Suprapubic skin (tissue), 4 donors: ENCODE measurements around the gene GABRB3. TPM values are rescaled to one million over a fixed set of nuclear protein-coding genes. Genes with fewer than 3 reads are reported as not detected.

Source experiments
- DNase-seq, 2 donors: peaks; one replicate each; pipeline ENCODE4 v3.0.0-alpha.2; 2019; ENCODE audit warnings: low spot score in 2 of 2
- H3K27ac ChIP-seq: fragments of 200-600 bp; sonication (generic); one replicate; pipeline ENCODE4 v1.5.1; 2019
- H3K27me3 ChIP-seq: fragments of 200-600 bp; sonication (generic); one replicate; pipeline ENCODE4 v1.5.1; 2019
- H3K36me3 ChIP-seq: fragments of 200-600 bp; sonication (generic); one replicate; pipeline ENCODE4 v1.5.1; 2019
- H3K4me1 ChIP-seq: fragments of 200-600 bp; sonication (generic); one replicate; pipeline ENCODE4 v1.5.1; 2019
- H3K4me3 ChIP-seq: fragments of 200-600 bp; sonication (generic); one replicate; pipeline ENCODE4 v1.5.1; 2019; ENCODE audit warnings: mild to moderate bottlenecking
- H3K9me3 ChIP-seq: fragments of 200-600 bp; sonication (generic); one replicate; pipeline ENCODE4 v1.5.1; 2019
- CTCF ChIP-seq, 2 donors: fragments of 200-600 bp in 1 of 2; fragments of 450-650 bp in 1 of 2; sonication (generic) in 1 of 2; IDR thresholded peaks; one replicate each; pipeline ENCODE4 v1.5.1; 2016 to 2019; ENCODE audit warnings: antibody characterized with exemption in 2 of 2, mild to moderate bottlenecking in 1 of 2, moderate library complexity in 1 of 2
- EP300 ChIP-seq: sonication (generic); formaldehyde crosslinking; IDR thresholded peaks from one replicate; pipeline ENCODE4 v1.6.1; 2017; ENCODE audit warnings: antibody characterized with exemption
- POLR2A ChIP-seq, 2 donors: fragments of 450-650 bp; IDR thresholded peaks; one replicate each; pipeline ENCODE4 v1.6.1; 2017; ENCODE audit warnings: antibody characterized with exemption in 2 of 2, mild to moderate bottlenecking in 2 of 2, moderate library complexity in 2 of 2
- POLR2AphosphoS5 ChIP-seq, 3 donors: sonication (generic); formaldehyde crosslinking; IDR thresholded peaks; one replicate each; pipeline ENCODE4 v1.6.1; 2017; ENCODE audit warnings: antibody characterized with exemption in 3 of 3
- WGBS: methylation state at CpG from one replicate; pipeline ENCODE4 v1.1.5; 2018; 5-methylcytosine and 5-hydroxymethylcytosine counted together
- total RNA-seq, 4 donors: library from RNA; depleted of rRNA; stranded (reverse); fragments of >200 nt; gene quantifications; one replicate each; pipeline ENCODE4 v1.1.0, GENCODE V29; 2016

Gene GABRB3
- total RNA-seq, 4 donors from 2014 or later = 0.48 to 4.8 (median 2.2) TPM

DNA sequence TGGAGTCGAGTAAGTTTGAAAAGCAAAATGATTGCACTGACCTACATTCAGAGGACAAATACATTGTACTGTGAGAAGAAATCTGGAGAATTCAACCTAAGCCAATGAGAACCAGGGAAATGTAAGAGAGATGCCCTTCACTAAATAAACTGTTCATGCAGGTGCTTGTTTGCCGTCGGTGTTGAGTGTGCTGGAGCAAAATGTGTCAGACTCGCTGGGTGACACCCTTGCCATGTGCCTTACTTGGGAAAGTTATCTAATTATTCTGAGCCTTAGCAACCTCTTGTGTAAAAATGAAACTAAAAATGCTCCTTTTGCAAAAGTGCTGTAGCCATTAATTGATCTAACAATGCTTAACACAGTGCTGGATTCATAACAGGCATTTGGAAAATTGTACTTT is 140.4 kb downstream of the GABRB3 start:
- WGBS = 47% methylated on average over 4 of the region's 4 CpGs
- TF ChIP-seq EP300 (no peak), CTCF (IDR thresholded peaks at IDR 0.05) (no peak), POLR2A (IDR thresholded peaks at IDR 0.05) (no peak), POLR2AphosphoS5 (IDR thresholded peaks at IDR 0.05) (no peak)
- no peaks in the 10 kb centered on the region for H3K4me1 ChIP-seq
- H3K36me3 ChIP-seq = no peaks in the 10 kb centered on the region
- no peaks in the 10 kb centered on the region for H3K27me3 ChIP-seq
- DNase-seq = no peak
- H3K9me3 ChIP-seq = peaks cover 3% of the 10 kb centered on the region
- no peak overlapping the region for H3K27ac ChIP-seq
- H3K4me3 ChIP-seq = no peak overlapping the region

DNA sequence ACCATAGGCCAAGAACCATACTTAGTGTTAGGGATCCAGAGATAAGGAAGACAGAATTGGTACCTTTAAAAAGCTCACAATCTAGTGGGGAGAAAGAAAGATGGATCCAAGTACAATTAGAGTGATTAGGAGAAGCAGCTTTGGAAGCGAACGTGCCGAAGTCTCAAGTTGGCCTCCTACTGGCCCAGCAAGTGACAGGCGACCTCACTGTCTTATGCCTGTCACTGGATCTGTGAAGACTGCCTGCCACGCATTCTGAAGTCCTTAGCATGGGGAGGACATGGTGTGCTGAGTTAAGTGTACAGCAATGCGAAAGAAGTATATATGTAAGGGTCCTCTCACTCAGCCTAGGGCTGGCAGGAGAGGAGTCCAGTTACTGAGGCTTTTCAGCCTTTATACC is 141.0 kb downstream of the GABRB3 start:
- Histone ChIP-seq H3K27me3 (no peaks in the 10 kb centered on the region), H3K4me1 (no peaks in the 10 kb centered on the region), H3K4me3 (no peak overlapping the region), H3K9me3 (peaks cover 3% of the 10 kb centered on the region), H3K36me3 (no peaks in the 10 kb centered on the region), H3K27ac (no peak overlapping the region)
- 81% methylated on average over 6 of the region's 6 CpGs for WGBS
- DNase-seq = no peak
- no peak for TF ChIP-seq CTCF (IDR thresholded peaks at IDR 0.05)
- TF ChIP-seq POLR2A (IDR thresholded peaks at IDR 0.05) = no peak
- TF ChIP-seq POLR2AphosphoS5 (IDR thresholded peaks at IDR 0.05) = no peak
- TF ChIP-seq EP300 = no peak

- no peak for DNase-seq
- peaks cover 3% of the 10 kb centered on the region for H3K9me3 ChIP-seq
- H3K27me3 ChIP-seq = no peaks in the 10 kb centered on the region
- no peak overlapping the region for H3K4me3 ChIP-seq
- no peaks in the 10 kb centered on the region for H3K36me3 ChIP-seq
- no peaks in the 10 kb centered on the region for H3K4me1 ChIP-seq
- H3K27ac ChIP-seq = no peak overlapping the region
- 63% methylated on average over 4 of the region's 4 CpGs for WGBS
- TF ChIP-seq POLR2A (IDR thresholded peaks at IDR 0.05) (no peak), EP300 (no peak), POLR2AphosphoS5 (IDR thresholded peaks at IDR 0.05) (no peak), CTCF (IDR thresholded peaks at IDR 0.05) (no peak)
Measured at GRCh38 chr15:26630857-26631256, 142.0 kb downstream of the GABRB3 start.

GRCh38 chr15:26628879-26629529 is 143.9 kb downstream of the GABRB3 start:
- Histone ChIP-seq H3K27ac (no peak overlapping the region), H3K4me3 (peak overlapping the region; percentile 30), H3K27me3 (no peaks in the 10 kb centered on the region), H3K4me1 (no peaks in the 10 kb centered on the region), H3K9me3 (peaks cover 3% of the 10 kb centered on the region), H3K36me3 (no peaks in the 10 kb centered on the region)
- WGBS = 72% methylated on average over 34 of the region's 41 CpGs
- TF ChIP-seq POLR2AphosphoS5 (IDR thresholded peaks at IDR 0.05) (no peak), CTCF (IDR thresholded peaks at IDR 0.05) (no peak), POLR2A (IDR thresholded peaks at IDR 0.05) (no peak), EP300 (no peak)
- DNase-seq = peak in 1 of 2 donors; percentile 66

- 75% methylated on average over 3 of the region's 3 CpGs for WGBS
- DNase-seq = no peak
- H3K4me1 ChIP-seq = no peaks in the 10 kb centered on the region
- no peak overlapping the region for H3K27ac ChIP-seq
- no peaks in the 10 kb centered on the region for H3K27me3 ChIP-seq
- TF ChIP-seq POLR2A (IDR thresholded peaks at IDR 0.05) (no peak), CTCF (IDR thresholded peaks at IDR 0.05) (no peak), EP300 (no peak), POLR2AphosphoS5 (IDR thresholded peaks at IDR 0.05) (no peak)
- H3K9me3 ChIP-seq = peaks cover 3% of the 10 kb centered on the region
- H3K36me3 ChIP-seq = no peaks in the 10 kb centered on the region
- H3K4me3 ChIP-seq = peak overlapping the region; percentile 30
Measured at GRCh38 chr15:26628071-26628470, 144.8 kb downstream of the GABRB3 start.
